Myocyte (in vitro differentiated cells): ENCODE measurements around the gene DNAJC27. TPM values are rescaled to one million over a fixed set of nuclear protein-coding genes. Genes with fewer than 3 reads are reported as not detected.

Experiments used
- DNase-seq: peaks from one replicate; pipeline ENCODE4 v3.0.0-alpha.2; 2012; ENCODE audit warnings: low read depth
- total RNA-seq: library from RNA; depleted of rRNA; stranded (reverse); fragments of >200 nt; gene quantifications from 2 replicates; pipeline ENCODE4 v1.2.3, GENCODE V29; 2014

DNAJC27 gene
- total RNA-seq, 1 donor from 2014 or later = 6.0 TPM

GRCh38 chr2:24926220-24926601 is 45.5 kb downstream of the DNAJC27 start:
- DNase-seq = no peak

GRCh38 chr2:24925815-24926214 is 45.9 kb downstream of the DNAJC27 start:
- no peak for DNase-seq

GRCh38 chr2:24924732-24925131 is 47.0 kb downstream of the DNAJC27 start:
- no peak for DNase-seq

- DNase-seq = no peak
These were observed 47.5 kb downstream of the DNAJC27 start for GRCh38 chr2:24924266-24924665.

- no peak for DNase-seq
These were observed 48.6 kb downstream of the DNAJC27 start for GRCh38 chr2:24923106-24923505.

GRCh38 chr2:24922556-24922955 is 49.2 kb downstream of the DNAJC27 start:
- no peak for DNase-seq

- DNase-seq = no peak
These were observed 50.8 kb downstream of the DNAJC27 start for GRCh38 chr2:24920809-24921441.

- no peak for DNase-seq
These were observed 51.5 kb downstream of the DNAJC27 start, which contains the start of gene ADCY3 for GRCh38 chr2:24920098-24920808. ADCY3 (minus strand) TSS chr2:24920237; CDS start chr2:24918987, 1,250 bp downstream.

- DNase-seq = no peak
These were observed 52.2 kb downstream of the DNAJC27 start for GRCh38 chr2:24919506-24920097.

GRCh38 chr2:24919037-24919505 is 52.7 kb downstream of the DNAJC27 start:
- DNase-seq = no peak

GRCh38 chr2:24918326-24919036 is 53.3 kb downstream of the DNAJC27 start:
- DNase-seq = no peak

GRCh38 chr2:24917731-24918325 is 53.9 kb downstream of the DNAJC27 start:
- DNase-seq = no peak

- no peak for DNase-seq
These were observed 54.7 kb downstream of the DNAJC27 start for GRCh38 chr2:24917086-24917485.

GRCh38 chr2:24915796-24916195 is 56.0 kb downstream of the DNAJC27 start:
- DNase-seq = no peak

GRCh38 chr2:24915175-24915574 is 56.6 kb downstream of the DNAJC27 start:
- no peak for DNase-seq

- no peak for DNase-seq
These were observed 57.0 kb downstream of the DNAJC27 start for GRCh38 chr2:24914713-24915112.

- no peak for DNase-seq
These were observed 57.8 kb downstream of the DNAJC27 start for GRCh38 chr2:24913911-24914310.

- no peak for DNase-seq
These were observed 58.8 kb downstream of the DNAJC27 start for GRCh38 chr2:24912986-24913385.

GRCh38 chr2:24912523-24912922 is 59.2 kb downstream of the DNAJC27 start:
- no peak for DNase-seq

GRCh38 chr2:24910245-24910644 is 61.5 kb downstream of the DNAJC27 start:
- DNase-seq = no peak

GRCh38 chr2:24909555-24910177 is 62.1 kb downstream of the DNAJC27 start:
- DNase-seq = no peak
